A549 (cell line): ENCODE data around the gene CA12. TPM values are rescaled to one million over a fixed set of nuclear protein-coding genes. Genes with fewer than 3 reads are reported as not detected.

Source experiments
- ATAC-seq, 2 experiments: fragments of 200-7000 bp in 1 of 2; fragments of >200 bp in 1 of 2; cut with Nextera tagmentation in 1 of 2; cut with Tn5 transposase in 1 of 2; 3 replicates each; pipeline versions ENCODE4 v1.8.0 to v1.9.1; 2018 to 2020; ENCODE audit warnings: mild to moderate bottlenecking in 1 of 2, moderate library complexity in 1 of 2
- CTCF ChIA-PET: fragments of 300-600 bp; sonication (Branson Sonifier 250); formaldehyde crosslinking; extraction: SDS; loops from one replicate; lab custom pipeline; 2021; ENCODE audit warnings: antibody characterized with exemption, inconsistent platforms; lab: Yijun Ruan, JAX
- POLR2A ChIA-PET: fragments of 350-600 bp; formaldehyde crosslinking; extraction: SDS; loops from one replicate; lab custom pipeline; 2021; ENCODE audit warnings: antibody characterized with exemption, inconsistent platforms; lab: Yijun Ruan, JAX
- DNase-seq, 2 experiments: peaks; one replicate each; pipeline versions ENCODE4 v3.0.0 to v3.0.0-alpha.2; 2011 to 2016; ENCODE audit warnings: low read depth in 1 of 2, low spot score in 1 of 2
- FAIRE-seq: peaks from 2 replicates; lab custom pipeline; 2011; peaks lifted over from hg19 to GRCh38; lab: Jason Lieb, UNC
- H3K27ac ChIP-seq, 2 experiments: fragments of >200 bp; sonication (Bioruptor Twin); formaldehyde crosslinking; 3 replicates each; pipeline ENCODE4 v1.5.1; 2016 to 2017
- H3K4me1 ChIP-seq: fragments of >200 bp; sonication (Bioruptor Twin); formaldehyde crosslinking; 3 replicates; pipeline ENCODE4 v1.6.1; 2016
- H3K4me2 ChIP-seq: fragments of >200 bp; sonication (Bioruptor Twin); formaldehyde crosslinking; 3 replicates; pipeline ENCODE4 v1.6.1; 2016
- H3K4me3 ChIP-seq: fragments of >200 bp; sonication (Bioruptor Twin); formaldehyde crosslinking; 3 replicates; pipeline ENCODE4 v1.5.1; 2016
- H3K9me3 ChIP-seq: fragments of >200 bp; sonication (Bioruptor Twin); formaldehyde crosslinking; 3 replicates; pipeline ENCODE4 v1.6.1; 2016
- ATOH8 ChIP-seq: fragments of 250-450 bp; sonication (Bioruptor Pico); IDR thresholded peaks from 2 replicates; pipeline ENCODE4 v1.5.0; 2020; ENCODE audit warnings: low read depth, mild to moderate bottlenecking, moderate library complexity
- BCL3 ChIP-seq: fragments of >200 bp; sonication (Bioruptor Twin); formaldehyde crosslinking; IDR thresholded peaks from 3 replicates; pipeline ENCODE4 v1.6.1; 2016
- CBX2 ChIP-seq: fragments of 200-600 bp; sonication (generic); IDR thresholded peaks from 2 replicates; pipeline ENCODE4 v1.6.1; 2016; ENCODE audit warnings: low read depth, mild to moderate bottlenecking, borderline replicate concordance
- CBX8 ChIP-seq: fragments of 200-600 bp; sonication (generic); IDR thresholded peaks from 2 replicates; pipeline ENCODE4 v1.6.1; 2016
- CHD4 ChIP-seq: fragments of 200-600 bp; sonication (generic); IDR thresholded peaks from 2 replicates; pipeline ENCODE4 v1.6.1; 2016; ENCODE audit warnings: antibody characterized with exemption, mild to moderate bottlenecking, borderline replicate concordance
- CTCF ChIP-seq: fragments of >200 bp; sonication (Bioruptor Twin); formaldehyde crosslinking; IDR thresholded peaks from 3 replicates; pipeline ENCODE4 v1.5.1; 2016
- EHF ChIP-seq: fragments of 250-450 bp; sonication (Bioruptor Pico); IDR thresholded peaks from 2 replicates; pipeline ENCODE4 v1.5.0; 2020; ENCODE audit warnings: mild to moderate bottlenecking
- EHMT2 ChIP-seq: fragments of 200-600 bp; sonication (generic); IDR thresholded peaks from 2 replicates; pipeline ENCODE4 v1.6.1; 2016; ENCODE audit warnings: antibody characterized with exemption, low read depth, mild to moderate bottlenecking, moderate library complexity
- FOSB ChIP-seq: fragments of 250-450 bp; sonication (Bioruptor Pico); IDR thresholded peaks from 2 replicates; pipeline ENCODE4 v1.5.0; 2020; ENCODE audit warnings: mild to moderate bottlenecking, moderate library complexity
- FOSL2 ChIP-seq, 2 experiments: fragments of 450-650 bp in 1 of 2; fragments of >200 bp in 1 of 2; sonication (Bioruptor Twin) in 1 of 2; formaldehyde crosslinking; IDR thresholded peaks; 2 replicates each; pipeline versions ENCODE4 v1.5.0 to v1.6.1; 2016 to 2020; ENCODE audit warnings: mild to moderate bottlenecking in 1 of 2, moderate library complexity in 1 of 2
- GATA3 ChIP-seq: IDR thresholded peaks from 2 replicates; pipeline ENCODE4 v1.6.1; 2012; ENCODE audit warnings: borderline replicate concordance
- HEYL ChIP-seq: fragments of 250-450 bp; sonication (Bioruptor Pico); IDR thresholded peaks from 2 replicates; pipeline ENCODE4 v1.8.0; 2021; ENCODE audit warnings: mild to moderate bottlenecking, moderate library complexity
- JUN ChIP-seq, 2 experiments: fragments of >200 bp; sonication (Bioruptor Twin); formaldehyde crosslinking; IDR thresholded peaks; 2 replicates in 1 of 2; 3 replicates in 1 of 2; pipeline ENCODE4 v1.6.1; 2016 to 2017
- KDM1A ChIP-seq: fragments of 200-600 bp; sonication (generic); IDR thresholded peaks from 2 replicates; pipeline ENCODE4 v1.6.1; 2016; ENCODE audit warnings: low read depth, mild to moderate bottlenecking
- KDM5A ChIP-seq: fragments of 200-600 bp; sonication (generic); IDR thresholded peaks from 2 replicates; pipeline ENCODE4 v1.6.1; 2016; ENCODE audit warnings: antibody characterized with exemption, mild to moderate bottlenecking
- NPAS2 ChIP-seq: fragments of 250-450 bp; sonication (Bioruptor Pico); IDR thresholded peaks from 2 replicates; pipeline ENCODE4 v1.8.0; 2022; ENCODE audit warnings: mild to moderate bottlenecking, moderate library complexity, borderline replicate concordance
- POLR2A ChIP-seq: IDR thresholded peaks from 2 replicates; pipeline ENCODE4 v1.6.1; 2012; ENCODE audit warnings: mild to moderate bottlenecking, low read length
- RCOR1 ChIP-seq: fragments of 150-350 bp; IDR thresholded peaks from 2 replicates; pipeline ENCODE4 v1.6.1; 2014; ENCODE audit warnings: antibody characterized with exemption, low read length, low read depth
- SMC3 ChIP-seq: fragments of >200 bp; sonication (Bioruptor Twin); formaldehyde crosslinking; IDR thresholded peaks from 3 replicates; pipeline ENCODE4 v1.6.1; 2018; ENCODE audit warnings: inconsistent platforms
- TP53 ChIP-seq: fragments of 250-450 bp; sonication (Bioruptor Pico); IDR thresholded peaks from 2 replicates; pipeline ENCODE4 v1.5.0; 2021; ENCODE audit warnings: mild to moderate bottlenecking, moderate library complexity
- WGBS: methylation state at CpG from one replicate; pipeline ENCODE4 v1.1.6; 2017; ENCODE audit errors: missing lambda C conversion rate; 5-methylcytosine and 5-hydroxymethylcytosine counted together
- polyA plus RNA-seq, 4 experiments: library from polyadenylated mRNA; depleted of rRNA in 3 of 4; stranded (reverse); fragments of >200 nt; fragmentation: RNase III in 1 of 4; extraction: RNeasy Plus Mini Kit Qiagen cat#74134 plus additional on column Dnase treatment in 1 of 4; gene quantifications; 2 replicates in 3 of 4; 3 replicates in 1 of 4; pipeline ENCODE4 v1.2.3, GENCODE V29; 2011 to 2017
- TF ChIP-seq, protein P1 (sequence below): fragments of 200-600 bp; sonication (generic); IDR thresholded peaks from 2 replicates; pipeline ENCODE4 v1.6.1; 2016; ENCODE audit warnings: antibody characterized with exemption, mild to moderate bottlenecking, moderate library complexity
- TF ChIP-seq, protein P2 (sequence below): IDR thresholded peaks from 2 replicates; pipeline ENCODE4 v1.6.1; 2012; ENCODE audit warnings: low read depth, borderline replicate concordance
- TF ChIP-seq, protein P3 (sequence below): fragments of 250-450 bp; sonication (Bioruptor Pico); IDR thresholded peaks from 2 replicates; pipeline ENCODE4 v1.5.0; 2021; ENCODE audit warnings: mild to moderate bottlenecking, moderate library complexity, borderline replicate concordance

The CA12 gene
- polyA plus RNA-seq, 2 of the 4 experiments (the other 2 are of a cell fraction) = 129 to 323 TPM

DNA sequence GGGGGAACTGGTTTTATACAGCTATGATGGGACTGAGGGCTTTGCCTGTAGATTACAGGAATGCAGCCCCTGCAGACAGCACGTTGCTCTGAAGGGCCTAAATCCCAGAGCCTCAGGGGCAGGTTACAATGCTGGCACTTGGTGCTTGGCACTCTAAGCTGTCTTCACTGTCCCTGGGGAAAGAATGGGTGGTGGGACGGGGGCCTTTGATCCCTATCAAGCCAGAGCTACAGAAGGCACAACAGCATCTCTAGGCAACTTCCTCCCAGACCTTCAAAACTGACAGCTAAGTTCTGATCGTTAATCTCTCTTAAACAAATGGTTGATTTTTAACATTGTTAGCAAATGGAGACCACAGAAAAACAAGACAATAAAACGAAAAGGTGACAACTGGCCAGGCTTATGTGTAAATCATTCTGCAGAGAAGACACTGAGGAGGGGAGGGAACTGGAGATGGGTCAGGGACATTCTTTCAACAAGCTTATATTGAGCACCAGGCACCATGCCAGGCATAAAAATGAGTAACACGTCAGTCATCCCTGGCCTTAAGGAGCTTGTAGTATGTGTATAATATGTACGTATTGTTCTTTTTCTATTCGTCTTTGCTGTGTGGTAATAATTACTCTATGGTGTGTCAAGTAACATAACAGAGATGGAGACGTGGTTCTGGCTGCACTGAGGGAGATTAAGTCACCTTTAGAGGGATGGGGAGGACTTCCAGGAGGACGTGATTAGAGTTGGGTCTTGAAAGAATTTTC is 49.1 kb downstream of the CA12 start (continued):
- TF ChIP-seq FOSL2 (IDR thresholded peaks at IDR 0.05) (no peak), FOSL2 (CRISPR knock-in tag; IDR thresholded peaks at IDR 0.05) (peak; percentile 42; the same call in 1 of the 2 replicates), EHMT2 (no peak), ATOH8 (CRISPR knock-in tag) (no peak), HEYL (CRISPR knock-in tag) (no peak), EHF (CRISPR knock-in tag) (no peak), JUN (IDR thresholded peaks at IDR 0.05) (no peak), CTCF (no peak), NPAS2 (CRISPR knock-in tag) (no peak)
- TF ChIP-seq, protein P1, sequence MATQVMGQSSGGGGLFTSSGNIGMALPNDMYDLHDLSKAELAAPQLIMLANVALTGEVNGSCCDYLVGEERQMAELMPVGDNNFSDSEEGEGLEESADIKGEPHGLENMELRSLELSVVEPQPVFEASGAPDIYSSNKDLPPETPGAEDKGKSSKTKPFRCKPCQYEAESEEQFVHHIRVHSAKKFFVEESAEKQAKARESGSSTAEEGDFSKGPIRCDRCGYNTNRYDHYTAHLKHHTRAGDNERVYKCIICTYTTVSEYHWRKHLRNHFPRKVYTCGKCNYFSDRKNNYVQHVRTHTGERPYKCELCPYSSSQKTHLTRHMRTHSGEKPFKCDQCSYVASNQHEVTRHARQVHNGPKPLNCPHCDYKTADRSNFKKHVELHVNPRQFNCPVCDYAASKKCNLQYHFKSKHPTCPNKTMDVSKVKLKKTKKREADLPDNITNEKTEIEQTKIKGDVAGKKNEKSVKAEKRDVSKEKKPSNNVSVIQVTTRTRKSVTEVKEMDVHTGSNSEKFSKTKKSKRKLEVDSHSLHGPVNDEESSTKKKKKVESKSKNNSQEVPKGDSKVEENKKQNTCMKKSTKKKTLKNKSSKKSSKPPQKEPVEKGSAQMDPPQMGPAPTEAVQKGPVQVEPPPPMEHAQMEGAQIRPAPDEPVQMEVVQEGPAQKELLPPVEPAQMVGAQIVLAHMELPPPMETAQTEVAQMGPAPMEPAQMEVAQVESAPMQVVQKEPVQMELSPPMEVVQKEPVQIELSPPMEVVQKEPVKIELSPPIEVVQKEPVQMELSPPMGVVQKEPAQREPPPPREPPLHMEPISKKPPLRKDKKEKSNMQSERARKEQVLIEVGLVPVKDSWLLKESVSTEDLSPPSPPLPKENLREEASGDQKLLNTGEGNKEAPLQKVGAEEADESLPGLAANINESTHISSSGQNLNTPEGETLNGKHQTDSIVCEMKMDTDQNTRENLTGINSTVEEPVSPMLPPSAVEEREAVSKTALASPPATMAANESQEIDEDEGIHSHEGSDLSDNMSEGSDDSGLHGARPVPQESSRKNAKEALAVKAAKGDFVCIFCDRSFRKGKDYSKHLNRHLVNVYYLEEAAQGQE = no peak

- no peaks in the 10 kb centered on the region for H3K9me3 ChIP-seq
- ChIA-PET CTCF (interaction anchor here (1.0 to 2.1 kb wide), 6 partner anchors 8 to 135 kb away, joined by 3 to 8 read pairs (median 6); no protein-coding TSS in a partner anchor), POLR2A (no interaction called here)
- H3K4me1 ChIP-seq = peaks cover 19% of the 10 kb centered on the region
- no peak for DNase-seq
- no peak for ATAC-seq
- H3K4me3 ChIP-seq = no peak overlapping the region
- peak overlapping the region in 1 of 2 experiments; percentile 67; a peak in 1 of 6 replicates for H3K27ac ChIP-seq
- 88% methylated on average over 12 of the region's 12 CpGs for WGBS
- FAIRE-seq = no peak
- no peak overlapping the region for H3K4me2 ChIP-seq
- no peak for TF ChIP-seq TP53 (CRISPR knock-in tag)
- no peak for TF ChIP-seq POLR2A
- TF ChIP-seq KDM1A = no peak
- TF ChIP-seq CHD4 = no peak
- TF ChIP-seq, protein P2, sequence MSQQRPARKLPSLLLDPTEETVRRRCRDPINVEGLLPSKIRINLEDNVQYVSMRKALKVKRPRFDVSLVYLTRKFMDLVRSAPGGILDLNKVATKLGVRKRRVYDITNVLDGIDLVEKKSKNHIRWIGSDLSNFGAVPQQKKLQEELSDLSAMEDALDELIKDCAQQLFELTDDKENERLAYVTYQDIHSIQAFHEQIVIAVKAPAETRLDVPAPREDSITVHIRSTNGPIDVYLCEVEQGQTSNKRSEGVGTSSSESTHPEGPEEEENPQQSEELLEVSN = no peak
- TF ChIP-seq BCL3 = no peak
- TF ChIP-seq, protein P3, sequence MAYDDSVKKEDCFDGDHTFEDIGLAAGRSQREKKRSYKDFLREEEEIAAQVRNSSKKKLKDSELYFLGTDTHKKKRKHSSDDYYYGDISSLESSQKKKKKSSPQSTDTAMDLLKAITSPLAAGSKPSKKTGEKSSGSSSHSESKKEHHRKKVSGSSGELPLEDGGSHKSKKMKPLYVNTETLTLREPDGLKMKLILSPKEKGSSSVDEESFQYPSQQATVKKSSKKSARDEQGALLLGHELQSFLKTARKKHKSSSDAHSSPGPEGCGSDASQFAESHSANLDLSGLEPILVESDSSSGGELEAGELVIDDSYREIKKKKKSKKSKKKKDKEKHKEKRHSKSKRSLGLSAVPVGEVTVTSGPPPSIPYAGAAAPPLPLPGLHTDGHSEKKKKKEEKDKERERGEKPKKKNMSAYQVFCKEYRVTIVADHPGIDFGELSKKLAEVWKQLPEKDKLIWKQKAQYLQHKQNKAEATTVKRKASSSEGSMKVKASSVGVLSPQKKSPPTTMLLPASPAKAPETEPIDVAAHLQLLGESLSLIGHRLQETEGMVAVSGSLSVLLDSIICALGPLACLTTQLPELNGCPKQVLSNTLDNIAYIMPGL (CRISPR knock-in tag) = no peak
- no peak for TF ChIP-seq GATA3
- TF ChIP-seq CBX8 = no peak
- TF ChIP-seq RCOR1 = no peak
- TF ChIP-seq FOSB (CRISPR knock-in tag) = no peak
- TF ChIP-seq EHF (CRISPR knock-in tag) = no peak
- no peak for TF ChIP-seq CBX2
- no peak for TF ChIP-seq SMC3
- no peak for TF ChIP-seq KDM5A
- TF ChIP-seq, protein P1 = no peak
Observed at GRCh38 chr15:63331456-63331855, 50.2 kb downstream of the CA12 start.
